Testis (tissue), 2 donors: ENCODE results near the gene PRR5.

Experiments
- CTCF ChIP-seq, 3 experiments: fragments of 450-650 bp in 2 of 3; fragments of 200-600 bp in 1 of 3; sonication (generic) in 1 of 3; IDR thresholded peaks; one replicate each; pipeline ENCODE4 v1.5.1; 2016 to 2019; ENCODE audit warnings: antibody characterized with exemption in 3 of 3, mild to moderate bottlenecking in 2 of 3, moderate library complexity in 1 of 3
- POLR2A ChIP-seq: fragments of 450-650 bp; IDR thresholded peaks from one replicate; pipeline ENCODE4 v1.6.1; 2017; ENCODE audit warnings: antibody characterized with exemption, mild to moderate bottlenecking, moderate library complexity

- TF ChIP-seq POLR2A: no peak
- TF ChIP-seq CTCF (IDR thresholded peaks at IDR 0.05): no peak
Measured at GRCh38 chr22:44706488-44706887, 4.5 kb downstream of the PRR5 start.
